ENCODE measurements around the gene SBK3.
"Not testable (repeated sequence)": the region's sequence is repeated elsewhere in the genome, so short reads cannot be mapped to it uniquely, and the experiment has no call there.

SBK3 gene

DNA sequence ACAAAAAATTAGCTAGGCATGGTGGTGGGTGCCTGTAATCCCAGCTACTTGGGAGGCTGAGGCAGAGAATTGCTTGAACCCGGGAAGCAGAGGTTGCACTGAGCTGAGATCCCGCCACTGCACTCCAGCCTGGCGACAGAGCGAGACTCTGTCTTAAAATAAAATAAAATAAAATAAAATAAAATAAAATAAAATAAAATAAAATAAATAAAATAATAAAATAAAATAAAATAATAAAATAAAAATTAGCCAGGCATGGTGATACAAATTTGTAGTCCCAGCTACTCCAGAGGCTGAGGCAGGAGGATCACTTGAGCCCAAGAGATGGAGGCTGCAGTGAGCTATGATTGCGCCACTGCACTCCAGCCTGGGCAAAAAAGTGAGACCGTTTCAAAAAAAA is 28.6 kb upstream of the SBK3 start:
- DNase-seq: not testable (repeated sequence)

DNA sequence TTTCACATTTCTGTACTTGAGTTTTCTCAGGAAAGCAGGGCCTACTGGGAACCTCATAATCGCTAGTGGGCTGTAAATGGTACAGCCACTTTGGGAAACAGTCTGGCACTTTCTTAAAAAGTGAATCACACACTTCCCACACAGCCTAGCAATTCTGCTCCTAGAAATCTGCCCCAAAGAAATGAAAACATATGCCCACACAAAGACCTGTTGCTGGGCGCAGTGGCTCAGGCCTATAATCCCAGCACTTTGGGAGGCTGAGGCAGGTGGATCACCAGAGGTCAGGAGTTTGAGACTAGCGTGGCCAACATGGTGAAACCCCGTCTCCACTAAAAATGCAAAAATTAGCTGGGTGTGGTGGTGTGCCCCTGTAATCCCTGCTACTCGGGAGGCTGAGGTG is 24.1 kb upstream of the SBK3 start:
- not testable (repeated sequence) for DNase-seq

DNA sequence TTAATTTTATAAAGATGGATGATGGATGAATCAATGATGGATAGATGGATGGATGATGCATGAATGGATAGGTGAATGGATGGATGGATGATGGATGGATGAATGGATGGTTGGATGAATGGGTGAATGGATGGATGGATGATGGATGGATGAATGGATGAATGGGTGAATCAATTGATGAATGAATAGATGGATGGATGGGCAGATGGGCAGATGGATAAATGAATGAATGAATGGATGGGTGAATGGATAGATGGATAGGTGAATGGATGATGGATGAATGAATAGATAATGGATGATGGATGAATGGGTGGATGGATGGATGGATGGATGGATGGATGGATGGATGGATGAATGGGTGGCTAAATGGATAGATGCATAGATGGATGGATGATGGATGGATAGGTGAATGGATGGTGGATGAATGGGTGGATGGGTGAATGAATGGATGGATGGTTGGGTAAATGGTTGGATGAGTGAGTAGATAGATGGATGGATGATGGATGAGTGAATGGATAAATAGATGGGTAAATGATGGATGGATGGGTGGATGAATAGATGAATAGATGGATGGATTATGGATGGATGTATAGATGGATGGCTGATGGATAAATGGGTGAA is 22.5 kb upstream of the SBK3 start:
- DNase-seq: no peak

DNA sequence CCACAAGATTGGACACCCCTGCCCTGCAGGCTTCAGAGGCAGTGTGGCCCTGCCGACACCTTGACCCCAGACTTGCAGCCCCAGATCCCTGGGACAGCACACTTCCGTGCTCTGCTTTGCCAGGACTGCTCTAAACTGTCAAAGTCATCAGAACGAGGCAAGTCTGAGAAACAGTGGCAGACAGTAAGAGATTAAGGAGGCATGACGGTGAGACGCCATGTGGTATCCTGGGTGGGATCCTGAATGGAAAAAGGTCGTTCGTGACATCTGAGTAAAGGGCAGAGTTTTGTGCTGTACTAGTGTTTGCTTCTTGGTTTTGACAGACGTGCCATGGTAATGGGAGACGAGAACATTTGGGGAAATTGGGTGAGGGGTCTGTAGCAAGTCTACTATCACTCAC is 21.5 kb upstream of the SBK3 start:
- DNase-seq: no peak

DNA sequence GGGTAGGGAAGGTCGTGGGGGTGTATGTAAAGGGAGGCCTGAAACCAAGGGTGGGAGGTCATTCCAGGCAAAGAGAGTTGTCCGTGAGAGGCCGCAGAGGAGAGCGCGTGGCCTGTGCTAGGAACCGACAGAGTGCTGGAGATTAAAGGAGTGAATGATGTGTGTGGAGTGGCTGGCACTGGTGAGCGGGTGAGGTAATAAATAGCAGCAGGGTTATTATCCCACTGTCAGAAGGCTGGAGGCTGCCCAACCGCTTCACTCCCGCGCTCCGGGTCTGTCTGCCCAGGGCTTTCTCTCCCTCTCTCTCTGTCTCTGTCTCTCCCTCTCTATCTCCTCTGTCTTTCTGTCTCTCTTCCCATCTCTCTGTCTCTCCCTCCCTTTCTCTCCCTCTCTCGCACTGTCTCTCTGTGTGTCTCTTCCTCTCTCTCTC is 17.9 kb upstream of the SBK3 start:
- DNase-seq: no peak

DNA sequence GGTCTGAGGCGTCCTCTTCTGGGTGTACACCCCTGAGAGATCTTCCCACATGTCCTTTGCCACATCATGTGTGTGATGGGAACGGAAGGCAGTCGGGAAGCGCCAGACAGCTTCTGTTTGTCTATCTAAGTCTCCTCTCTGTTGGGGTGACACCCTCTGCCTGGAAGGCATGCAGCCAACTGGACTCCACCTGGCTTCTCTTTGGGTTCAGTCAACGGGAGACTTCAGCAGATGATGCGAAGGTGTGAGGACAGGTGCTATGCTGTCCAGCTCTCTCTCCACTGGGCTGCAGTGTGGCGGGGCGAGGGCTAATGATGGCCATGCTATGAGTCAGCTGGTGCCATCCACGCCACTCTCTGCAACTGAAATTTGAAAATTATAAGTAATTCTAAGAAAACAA is 14.3 kb upstream of the SBK3 start:
- no peak for DNase-seq

DNA sequence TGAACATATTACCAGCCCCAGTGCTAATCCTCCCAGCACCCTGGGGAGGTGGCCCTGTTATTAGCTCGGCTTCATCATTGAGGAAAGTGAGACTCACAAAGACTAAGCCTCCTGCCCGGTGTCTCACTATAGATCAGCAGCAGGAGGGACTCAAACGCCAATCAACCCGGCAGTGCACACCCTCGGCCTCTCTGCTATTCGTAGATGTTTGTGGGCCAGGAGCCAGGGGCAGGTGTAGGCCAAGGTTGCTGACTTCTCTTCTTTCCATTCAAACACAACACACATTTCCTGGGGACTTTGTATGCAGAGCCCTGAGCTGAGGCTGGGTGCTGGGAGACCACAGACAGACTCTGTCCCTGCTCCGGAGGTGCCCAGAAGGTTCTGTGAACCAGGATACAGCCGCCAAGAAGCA is 9.4 kb upstream of the SBK3 start:
- no peak for DNase-seq

DNA sequence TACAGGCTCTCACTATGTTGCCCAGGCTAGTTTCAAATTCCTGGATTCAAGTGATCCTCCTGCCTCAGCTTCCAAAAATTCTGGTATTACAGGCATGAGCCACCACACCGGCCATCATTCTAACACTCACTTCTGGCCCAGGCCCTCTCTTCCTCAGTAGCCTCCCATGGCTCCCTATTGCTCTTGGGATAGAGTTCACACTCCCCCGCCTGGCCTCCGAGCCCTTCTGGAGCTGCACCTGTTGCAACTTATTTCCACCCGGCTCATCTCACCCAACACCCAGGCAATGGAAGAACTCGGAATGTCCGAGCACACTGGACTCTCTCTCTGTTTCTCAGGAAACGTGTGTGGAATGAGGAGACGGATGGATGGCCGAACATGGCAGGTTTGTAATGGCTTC is 9.0 kb upstream of the SBK3 start:
- no peak for DNase-seq

DNA sequence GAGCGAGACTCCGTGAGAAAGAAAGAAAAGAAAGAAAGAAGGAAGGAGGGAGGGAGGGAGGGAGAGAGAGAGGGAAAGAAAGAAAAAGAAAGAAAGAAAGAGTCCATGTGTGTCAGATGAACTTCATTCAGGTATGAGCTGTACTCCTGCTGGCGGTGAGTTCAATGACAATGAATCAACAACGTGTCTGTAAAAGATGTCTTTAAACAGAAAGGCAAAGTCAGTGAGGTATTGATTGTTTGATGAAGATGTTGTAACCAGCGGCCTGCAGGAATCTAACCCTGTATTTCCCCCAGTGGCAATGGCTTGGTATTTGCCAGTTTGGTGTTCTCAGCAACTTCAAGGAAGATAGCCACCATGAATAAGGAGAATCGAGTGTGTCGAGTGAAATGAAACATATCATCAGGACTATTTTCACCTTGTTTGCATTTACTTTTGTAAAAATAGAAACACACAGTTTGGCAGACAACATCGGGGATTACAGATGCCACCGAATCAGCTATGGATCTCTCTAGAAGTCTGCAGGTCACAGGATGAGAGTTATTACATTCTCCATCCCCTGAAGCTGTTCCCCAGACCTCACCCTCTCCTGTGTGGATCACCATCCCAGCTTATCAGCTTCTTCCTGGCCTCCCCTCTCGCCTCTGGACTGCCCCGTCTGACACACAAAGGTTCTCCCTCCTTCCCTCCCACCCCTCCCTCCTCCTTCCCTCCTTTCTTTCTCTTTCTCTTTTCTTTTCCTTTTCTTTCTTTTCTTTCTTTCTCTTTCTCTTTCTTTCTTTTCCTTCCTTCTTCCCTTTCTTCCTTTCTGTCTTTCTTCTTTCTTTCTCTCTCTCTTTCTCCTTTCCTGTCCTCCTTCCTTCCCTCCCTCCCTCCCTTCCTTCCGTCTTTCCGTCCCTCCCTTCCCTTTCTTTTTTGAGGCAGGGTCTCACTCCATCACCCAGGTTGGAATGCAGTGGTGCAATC is 8.2 kb upstream of the SBK3 start:
- DNase-seq: no peak

DNA sequence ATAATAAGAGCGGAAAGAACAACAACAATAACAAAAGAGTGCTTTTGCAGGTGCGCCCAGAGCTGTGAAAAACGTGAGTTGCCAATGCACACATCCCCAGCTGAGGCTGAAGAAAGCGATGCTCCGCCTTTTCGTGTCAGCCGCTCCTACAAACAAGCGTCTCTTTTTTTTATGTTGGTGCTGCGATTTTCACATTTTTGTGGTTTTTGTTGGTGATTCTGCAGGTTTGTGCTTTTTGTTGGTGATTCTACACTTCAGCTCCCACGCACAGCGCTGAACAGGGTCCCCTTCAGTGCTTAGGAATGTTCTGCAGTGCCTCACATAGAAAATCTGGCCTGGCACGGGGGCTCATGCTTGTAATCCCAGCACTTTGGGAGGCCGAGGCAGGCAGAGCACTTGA is 7.3 kb upstream of the SBK3 start:
- DNase-seq: no peak

DNA sequence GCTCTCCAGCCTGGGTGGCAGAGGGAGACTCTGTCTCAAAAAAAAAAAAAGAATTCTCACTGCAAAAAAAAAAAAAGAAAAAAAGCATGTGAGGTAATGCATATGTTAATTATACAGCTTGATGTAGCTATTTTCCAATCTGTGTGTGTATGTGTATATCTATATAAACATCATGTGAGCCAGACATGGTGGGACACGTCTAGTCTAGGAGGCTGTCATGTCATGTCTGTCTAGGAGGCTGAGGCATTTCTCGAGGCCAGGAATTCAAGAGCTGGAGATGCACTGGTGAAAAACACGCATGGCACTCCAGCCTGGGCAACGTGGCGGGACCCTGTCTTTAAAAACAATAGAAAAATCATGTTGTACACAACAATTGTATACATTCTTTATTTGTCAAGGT is 6.9 kb upstream of the SBK3 start:
- DNase-seq: no peak

DNA sequence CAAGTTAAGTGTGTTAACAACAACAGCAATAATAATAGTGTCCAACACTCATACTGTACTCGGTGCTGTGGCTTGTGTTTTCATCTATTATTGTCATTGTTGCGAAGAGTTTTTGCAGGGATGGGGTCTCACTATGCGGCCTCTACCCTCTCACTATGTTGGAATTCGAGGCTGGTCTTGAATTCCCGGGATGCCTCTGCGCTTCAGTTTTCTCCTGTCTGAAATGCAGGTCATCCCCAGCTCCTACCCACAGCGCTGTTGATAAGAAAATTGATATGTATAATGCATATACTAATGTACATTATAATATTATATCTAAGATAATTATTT is 4.9 kb upstream of the SBK3 start:
- DNase-seq: no peak

DNA sequence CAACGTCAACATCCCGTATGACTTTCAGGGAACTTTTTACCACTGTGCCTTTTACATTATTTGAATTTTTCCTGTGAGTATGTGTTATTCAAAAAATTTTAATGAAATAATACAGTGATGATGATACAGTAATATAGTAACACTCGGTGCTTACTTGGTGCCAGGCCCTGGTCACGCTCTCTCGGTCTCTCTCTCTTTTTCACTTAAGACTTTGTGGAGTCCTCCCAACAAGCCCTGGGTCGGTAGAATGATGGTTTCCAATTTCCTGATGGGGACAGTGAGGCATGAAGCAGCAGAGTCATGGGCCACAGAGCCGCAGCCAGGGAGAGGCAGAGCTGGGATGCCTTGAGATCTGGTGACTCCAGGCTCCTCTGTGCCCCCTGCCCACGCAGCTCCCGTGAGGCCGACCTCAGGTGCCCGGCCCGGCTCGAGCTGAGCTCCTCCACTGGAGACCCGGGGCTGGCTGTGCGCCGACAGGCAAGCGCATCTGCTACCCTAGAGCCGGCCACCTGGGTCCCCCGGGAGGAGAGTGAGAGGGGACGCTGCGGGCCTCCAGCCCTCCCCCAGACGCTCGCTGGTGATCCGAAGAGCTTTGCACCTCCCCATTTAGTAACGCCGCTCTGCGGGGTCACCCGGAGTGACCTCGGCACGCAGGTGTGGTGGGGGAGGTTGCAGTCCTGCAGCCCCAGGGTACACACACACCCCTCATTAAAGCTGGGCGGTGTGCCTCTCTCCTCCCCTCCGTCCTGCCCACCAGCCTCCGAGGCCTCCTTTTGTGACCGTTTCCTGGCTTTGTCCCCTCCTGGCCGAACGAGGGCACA is 4.4 kb upstream of the SBK3 start:
- DNase-seq: no peak

DNA sequence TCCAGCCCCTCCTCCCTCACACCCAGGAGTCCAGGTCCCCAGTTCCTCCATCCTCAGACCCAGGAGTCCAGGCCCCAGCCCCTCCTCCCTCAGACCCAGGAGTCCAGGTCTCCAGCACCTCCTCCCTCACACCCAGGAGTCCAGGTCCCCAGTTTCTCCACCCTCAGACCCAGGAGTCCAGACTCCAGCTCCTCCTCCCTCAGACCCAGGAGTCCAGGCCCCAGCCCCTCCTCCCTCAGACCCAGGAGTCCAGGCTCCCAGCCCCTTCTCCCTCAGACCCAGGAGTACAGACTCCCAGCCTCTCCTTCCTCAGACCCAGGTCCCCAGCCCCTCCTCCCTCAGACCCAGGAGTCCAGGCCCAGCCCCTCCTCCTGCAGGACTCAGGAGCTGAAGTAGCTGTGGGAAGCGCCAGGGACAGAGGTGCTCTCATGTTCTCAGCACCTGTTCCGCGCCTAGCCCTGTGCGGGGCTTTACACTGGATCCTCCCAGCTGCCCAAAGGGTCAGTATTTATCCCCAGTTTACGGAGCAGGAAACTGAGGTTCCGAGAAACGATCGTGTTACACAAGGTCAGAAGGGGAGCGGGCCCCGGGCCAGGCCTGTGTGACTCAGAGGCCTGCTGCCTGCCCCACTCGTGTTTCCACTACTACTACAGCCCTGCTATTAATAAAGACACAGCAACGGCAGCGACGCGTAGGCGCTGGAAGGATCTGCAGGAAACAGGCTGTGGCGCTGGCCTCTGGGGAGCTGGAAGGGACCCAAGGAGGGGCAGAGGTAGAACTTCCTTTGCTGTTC is 1.7 kb upstream of the SBK3 start:
- no peak for DNase-seq

DNA sequence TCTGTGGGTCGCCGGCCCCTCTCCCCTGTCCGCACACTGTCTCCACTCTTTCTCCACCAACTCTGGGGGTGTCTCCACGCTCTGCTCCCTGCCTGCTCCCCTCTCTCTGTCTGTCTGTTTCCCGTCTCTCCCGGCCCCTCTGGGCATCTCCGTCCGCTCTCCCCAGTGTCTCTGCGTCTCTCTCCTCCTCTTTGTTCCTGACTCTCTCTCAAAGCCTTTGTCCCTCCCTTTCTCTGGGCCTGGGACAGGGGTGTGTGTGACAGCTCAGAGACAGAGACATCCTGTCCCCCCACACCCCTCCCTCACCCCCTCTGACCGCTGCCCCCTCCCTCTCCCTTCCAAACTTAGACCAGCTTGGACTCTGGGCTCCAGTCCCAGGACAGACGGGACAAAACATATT is 668 bp upstream of the SBK3 start:
- no peak for DNase-seq

DNA sequence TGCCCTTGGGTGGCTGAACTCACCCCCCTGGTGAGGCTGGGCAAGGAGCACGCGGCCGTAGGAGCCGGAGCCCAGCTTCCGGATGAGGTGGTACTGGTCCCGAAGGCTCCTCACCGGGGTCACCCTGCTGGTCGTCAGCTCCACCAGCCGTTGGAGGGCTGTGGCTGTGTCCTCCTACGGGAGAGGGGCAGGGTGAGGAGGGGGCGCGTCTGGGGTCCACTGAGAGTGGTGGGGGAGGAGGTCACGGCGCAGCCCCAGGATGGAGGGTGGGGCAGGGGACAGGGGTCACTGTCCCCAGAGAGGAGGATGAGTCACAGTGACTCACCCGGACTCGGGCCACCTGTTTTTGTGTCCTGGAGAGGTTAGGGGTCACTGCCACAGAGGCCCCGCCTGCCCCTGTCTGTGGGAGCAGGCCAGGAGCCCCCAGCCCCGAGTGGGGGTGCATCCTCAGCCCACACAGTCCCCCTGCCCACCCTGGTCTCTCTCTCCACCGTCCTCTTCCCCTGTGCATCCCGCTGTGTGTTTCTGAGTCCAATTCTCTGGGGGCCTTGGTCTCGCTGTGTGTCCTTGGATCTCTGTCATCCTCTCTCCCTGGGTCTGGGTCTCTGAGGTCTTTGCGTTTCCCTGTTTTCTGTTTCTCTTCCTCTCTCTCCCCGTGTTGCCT is 435 bp downstream of the SBK3 start:
- no peak for DNase-seq

DNA sequence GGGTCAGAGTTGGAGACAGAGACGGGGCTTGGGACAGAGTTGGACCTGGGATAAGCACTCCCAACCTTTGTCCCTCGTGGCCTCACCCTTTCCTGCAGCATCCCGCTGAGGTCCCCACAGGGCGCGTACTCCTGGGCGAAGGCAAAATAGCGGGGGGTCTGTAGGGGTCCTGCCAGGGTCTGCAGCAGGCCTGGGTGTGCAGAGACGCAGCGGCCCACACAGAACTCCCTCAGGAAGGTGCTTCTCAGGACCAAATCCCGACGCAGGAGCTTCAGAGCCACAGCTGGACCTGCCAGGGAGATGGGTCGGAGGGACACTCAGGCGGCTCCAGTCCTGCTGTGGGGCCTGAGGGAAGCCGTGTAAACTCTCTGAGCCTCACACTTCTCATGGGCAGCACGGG is 1.3 kb downstream of the SBK3 start:
- no peak for DNase-seq

DNA sequence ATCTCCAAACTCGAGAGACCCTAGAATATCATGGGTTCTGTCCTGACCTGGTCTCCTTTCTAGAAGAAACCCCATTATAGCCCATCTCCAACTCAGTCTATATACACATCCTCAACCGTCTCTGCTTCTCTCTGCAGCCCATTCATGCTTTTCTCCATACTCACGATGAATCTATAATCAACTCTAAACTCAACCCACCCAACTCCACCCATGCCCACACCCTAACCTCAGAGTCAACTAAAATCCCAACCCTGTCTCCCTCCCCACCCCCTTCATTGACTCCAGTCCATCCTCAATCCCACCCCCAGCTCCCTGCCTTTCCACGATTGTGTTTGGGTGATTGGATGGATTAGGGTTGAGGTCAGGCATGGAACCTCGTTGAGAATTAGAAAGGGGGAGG is 1.8 kb downstream of the SBK3 start:
- no peak for DNase-seq

DNA sequence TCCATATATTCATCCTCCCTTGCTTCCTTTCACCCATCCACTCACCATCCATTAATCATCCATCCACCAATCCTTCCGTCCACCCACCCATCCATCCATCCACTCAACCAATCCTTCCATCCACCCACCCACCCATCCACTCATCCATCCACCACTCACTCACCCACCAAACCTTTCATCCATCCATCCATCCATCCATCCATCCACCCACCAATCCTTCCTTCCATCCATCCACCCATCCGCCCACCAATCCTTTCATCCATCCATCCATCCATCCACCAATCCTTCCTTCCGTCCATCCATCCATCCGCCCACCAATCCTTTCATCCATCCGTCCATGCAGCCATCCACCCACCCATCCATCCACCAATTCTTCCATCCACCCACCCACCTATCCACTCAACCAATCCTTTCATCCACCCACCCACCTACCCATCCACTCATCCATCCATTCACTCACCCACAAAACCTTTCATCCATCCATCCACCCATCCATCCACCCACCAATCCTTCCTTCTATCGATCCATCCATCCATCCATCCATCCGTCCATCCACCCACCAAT is 3.0 kb downstream of the SBK3 start:
- no peak for DNase-seq

DNA sequence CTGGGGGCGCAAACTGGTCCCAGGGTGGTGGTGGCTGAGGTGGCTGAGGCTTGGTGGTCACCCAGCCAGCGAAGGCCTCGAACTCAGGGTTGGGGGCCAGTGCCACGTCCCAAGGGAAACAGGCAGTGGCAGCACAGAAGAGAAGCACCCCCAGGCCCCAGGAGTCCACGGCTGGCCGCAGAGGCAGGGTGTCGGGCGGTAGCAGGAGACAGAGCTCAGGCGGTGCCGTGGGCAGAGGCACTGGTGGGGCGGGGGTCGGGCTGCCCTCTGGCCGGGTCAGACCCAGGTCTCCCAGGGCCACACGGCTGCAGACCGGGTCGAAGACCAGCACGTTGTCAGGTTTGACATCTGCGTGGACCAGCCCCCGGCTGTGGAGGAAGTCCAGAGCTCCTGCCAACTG is 4.3 kb downstream of the SBK3 start:
- DNase-seq: no peak

DNA sequence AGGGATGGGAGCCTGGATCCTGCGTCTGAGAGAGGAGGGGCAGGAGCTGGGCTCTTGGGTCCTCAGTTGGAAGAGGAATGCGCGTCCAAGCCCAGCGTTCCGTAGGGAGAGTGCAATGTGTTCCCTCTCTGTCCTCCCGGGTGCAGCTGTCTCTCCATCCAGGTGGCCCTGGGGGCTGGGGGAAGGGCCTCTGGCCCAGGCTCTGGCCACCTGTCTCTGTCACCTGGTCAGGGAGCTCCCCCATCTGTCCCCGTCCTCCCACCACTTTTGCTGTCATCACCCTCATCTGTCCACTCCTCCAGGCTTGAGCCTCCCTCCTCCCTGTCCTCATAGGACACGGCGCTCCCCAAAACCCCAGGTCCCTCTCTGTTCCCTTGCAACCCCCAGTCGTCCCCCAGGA is 4.7 kb downstream of the SBK3 start:
- DNase-seq: no peak

All from stimulated activated naive CD4-positive, alpha-beta T cell treated with Interleukin-2 at 50 U/mL for 16 hours (primary cell).